ENCODE measurements around the gene RAB19. TPM values are rescaled to one million over a fixed set of nuclear protein-coding genes. Genes with fewer than 3 reads are reported as not detected.

Gene RAB19
- 0.31 and 0.36 TPM in 2 replicates for total RNA-seq (2016; rRNA removed; fragmentation: Illumina TruSeq; extraction: Trizol)
- total RNA-seq (2016; cell fraction: cytosol; rRNA removed; fragmentation: Illumina TruSeq; extraction: Trizol; ENCODE audit: low read depth): not detected in 2 replicates
- 0.19 and 0.45 TPM in 2 replicates for total RNA-seq (2016; cell fraction: insoluble cytoplasmic fraction; rRNA removed; fragmentation: Illumina TruSeq; extraction: Trizol)
- total RNA-seq (2016; cell fraction: membrane; rRNA removed; fragmentation: Illumina TruSeq; extraction: Trizol): 0.28 TPM in 1 of 2 replicates, not detected in the other
- total RNA-seq (2016; cell fraction: nucleus; rRNA removed; fragmentation: Illumina TruSeq; extraction: Trizol): not detected in 2 replicates
- polyA plus RNA-seq (2011; rRNA removed): not detected in 2 replicates
- polyA plus RNA-seq (2011; cell fraction: cytosol; rRNA removed): not detected in 2 replicates
- polyA plus RNA-seq (2011; cell fraction: nucleus; rRNA removed): not detected in 2 replicates
- not detected in 2 replicates for polyA plus RNA-seq (2012)
- polyA plus RNA-seq (2016; cell fraction: cytosol; fragmentation: Illumina TruSeq; extraction: Trizol; ENCODE audit: low read depth): not detected in 2 replicates
- not detected in 2 replicates for polyA plus RNA-seq (2016; cell fraction: insoluble cytoplasmic fraction; fragmentation: Illumina TruSeq; extraction: Trizol; ENCODE audit: low read depth)
- not detected in 2 replicates for polyA plus RNA-seq (2016; cell fraction: membrane; fragmentation: Illumina TruSeq; extraction: Trizol; ENCODE audit: low read depth)
- not detected in 2 replicates for polyA plus RNA-seq (2016; cell fraction: nucleus; fragmentation: Illumina TruSeq; extraction: Trizol; ENCODE audit: insufficient read depth, low read depth)
- polyA minus RNA-seq (2011; rRNA and poly(A)+ RNA removed; ENCODE audit: low replicate concordance): not detected in 2 replicates
- not detected in 2 replicates for polyA minus RNA-seq (2011; cell fraction: cytosol; rRNA and poly(A)+ RNA removed)
- polyA minus RNA-seq (2011; cell fraction: nucleus; rRNA and poly(A)+ RNA removed): not detected in 2 replicates
- Bru-seq, nascent RNA: percentile 5 among the genes with signal in this experiment
- BruChase-seq, experiment 1, labeled RNA remaining after a 6-hour chase: not detected
- percentile 5 among the genes with signal in this experiment for BruChase-seq, experiment 2, labeled RNA remaining after a 2-hour chase
- long read RNA-seq, experiment 1: 0 reads
- long read RNA-seq, experiment 2: 0 reads

GRCh38 chr7:140403878-140404564 lies at the start of gene RAB19:
RAB19 (plus strand) TSS chr7:140404058; CDS start chr7:140407647, 3,589 bp downstream.
- Histone ChIP-seq H2AFZ (ENCODE audit: low read length) (no peak within 1 kb of the TSS), H3K36me3 (replicated peaks in 1 of 2; ENCODE audit: control insufficient read depth in 1 of 2, insufficient read depth in 2 of 2, low read length in 2 of 2) (no peaks in the 10 kb centered on the region), H3K4me1 (ENCODE audit: insufficient read depth, low read length) (peaks cover 14% of the 10 kb centered on the region; the same call in 1 of the 2 replicates), H3K9me3 (ENCODE audit: low read length) (no peaks in the 10 kb centered on the region), H4K20me1 (ENCODE audit: insufficient read depth, low read length) (no peaks in the 10 kb centered on the region), H3K4me2 (ENCODE audit: low read depth, low read length) (peak within 1 kb of the TSS; percentile 82), H3K79me2 (ENCODE audit: insufficient read depth, low read length) (no peaks in the 10 kb centered on the region), H3K27me3 (ENCODE audit: control insufficient read depth in 1 of 2, insufficient read depth in 2 of 2, low read length in 2 of 2) (no peaks in the 10 kb centered on the region; a peak in 1 of 5 replicates), H3K4me3 (replicated peaks in 1 of 3; ENCODE audit: insufficient read depth in 1 of 3, low read depth in 2 of 3, low read length in 3 of 3) (peak within 1 kb of the TSS; percentile 46 to 68 (median 54)), H3K27ac (ENCODE audit: extremely low read length, insufficient read depth, low read length) (no peak within 1 kb of the TSS), H3K9ac (ENCODE audit: insufficient read depth, low read depth, low read length) (no peak within 1 kb of the TSS)
- ChIA-PET CTCF (ENCODE audit: low intra/inter-chr PET ratio, low total read pairs) (no interaction called here), POLR2A (no interaction called here)
- FAIRE-seq: no peak
- peak; percentile 92 for ATAC-seq
- in situ Hi-C loops (cut with HindIII; ENCODE audit: extremely low pct_ligation_motif_present, low pct_unique_long_range_greater_than_20kb) (no loop called here), intact Hi-C loops (cut with micrococcal nuclease; ENCODE audit: unreplicated experiment) (no loop called here)
- BruUV-seq (replicated peaks): no TSS peak
- no peak for DNase-seq (ENCODE audit: low spot score)
- 7% methylated on average over 21 of the region's 22 CpGs for WGBS (ENCODE audit: low lambda C conversion rate)
- TF ChIP-seq ZNF687 (CRISPR knock-in tag; IDR thresholded peaks at IDR 0.05) (peak; percentile 45), ZBTB21 (CRISPR knock-in tag; IDR thresholded peaks at IDR 0.05) (no peak), ATF7 (IDR thresholded peaks at IDR 0.05) (no peak), ATF7 (CRISPR knock-in tag; IDR thresholded peaks at IDR 0.05) (no peak), ZNF598 (CRISPR knock-in tag; IDR thresholded peaks at IDR 0.05; ENCODE audit: borderline replicate concordance) (peak; percentile 31; the same call in 1 of the 2 replicates), NFKBIZ (CRISPR knock-in tag; IDR thresholded peaks at IDR 0.05) (no peak), HHEX (CRISPR knock-in tag; IDR thresholded peaks at IDR 0.05) (no peak), POGZ (CRISPR knock-in tag; IDR thresholded peaks at IDR 0.05) (0 out of 2 replicates have a peak, but pooled peaks have one; percentile 19), KAT2B (IDR thresholded peaks at IDR 0.05; ENCODE audit: borderline replicate concordance, low read depth, low read length) (no peak), PATZ1 (CRISPR knock-in tag; IDR thresholded peaks at IDR 0.05) (peak; percentile 11; the same call in 1 of the 2 replicates), ZEB1 (IDR thresholded peaks at IDR 0.05; ENCODE audit: insufficient replicate concordance, low read depth) (peak; percentile 98), HNRNPLL (IDR thresholded peaks at IDR 0.05; ENCODE audit: low read depth, low read length, poor library complexity, severe bottlenecking) (peak; percentile 31), KDM5B (CRISPR knock-in tag; IDR thresholded peaks at IDR 0.05; ENCODE audit: borderline replicate concordance) (peak; percentile 40; the same call in 1 of the 2 replicates), MAF1 (CRISPR knock-in tag; IDR thresholded peaks at IDR 0.05; ENCODE audit: borderline replicate concordance) (no peak)

Measured in HepG2 (cell line).